ENCODE measurements around the gene GP5. TPM values are rescaled to one million over a fixed set of nuclear protein-coding genes. Genes with fewer than 3 reads are reported as not detected.

The GP5 gene
- total and polyA plus RNA-seq, 2 of the 13 experiments (the other 11 are each of a cell fraction or from before 2014, with no cell fraction given), result not detected

GRCh38 chr3:194364652-194365434 lies 34.2 kb downstream of the GP5 start:
- no peak overlapping the region for H3K27ac ChIP-seq (ENCODE audit: extremely low read length, insufficient read depth, low read length)
- WGBS (ENCODE audit: low lambda C conversion rate), result 36% methylated on average over 10 of the region's 20 CpGs
- DNase-seq (ENCODE audit: low spot score) (no peak), ATAC-seq (no peak; the same call in 2 of the 3 replicates), FAIRE-seq (no peak)
- no peaks in the 10 kb centered on the region for H3K9me3 ChIP-seq (ENCODE audit: low read length)
- H3K79me2 ChIP-seq (ENCODE audit: insufficient read depth, low read length), result no peaks in the 10 kb centered on the region
- ChIA-PET CTCF (ENCODE audit: low intra/inter-chr PET ratio, low total read pairs) (no interaction called here), POLR2A (interaction anchor here (1.3 kb wide), 1 partner anchor 307 kb away, joined by 3 read pairs; the partner anchor contains the start of gene LSG1)
- no peak overlapping the region for H3K4me3 ChIP-seq (replicated peaks in 1 of 3; ENCODE audit: insufficient read depth in 1 of 3, low read depth in 2 of 3, low read length in 3 of 3)
- no peaks in the 10 kb centered on the region for H3K36me3 ChIP-seq (replicated peaks in 1 of 2; ENCODE audit: control insufficient read depth in 1 of 2, insufficient read depth in 2 of 2, low read length in 2 of 2)
- peaks cover 13% of the 10 kb centered on the region for H3K4me1 ChIP-seq (ENCODE audit: insufficient read depth, low read length)
- in situ Hi-C loops (cut with HindIII; ENCODE audit: extremely low pct_ligation_motif_present, low pct_unique_long_range_greater_than_20kb) (no loop called here), intact Hi-C loops (cut with micrococcal nuclease; ENCODE audit: unreplicated experiment) (no loop called here)
- no peaks in the 10 kb centered on the region for H4K20me1 ChIP-seq (ENCODE audit: insufficient read depth, low read length)
- BruUV-seq (replicated peaks), result no TSS peak
- peaks cover 15 to 75% of the 10 kb centered on the region in 2 experiments; a peak in 4 of 5 replicates for H3K27me3 ChIP-seq (ENCODE audit: control insufficient read depth in 1 of 2, insufficient read depth in 2 of 2, low read length in 2 of 2)
- no peak overlapping the region for H3K4me2 ChIP-seq (ENCODE audit: low read depth, low read length)
- no peak overlapping the region for H3K9ac ChIP-seq (ENCODE audit: insufficient read depth, low read depth, low read length)
- no peak overlapping the region for H2AFZ ChIP-seq (ENCODE audit: low read length)
- TF ChIP-seq FIP1L1 (IDR thresholded peaks at IDR 0.05; ENCODE audit: borderline replicate concordance, insufficient read depth, low read depth, low read length) (no peak), DRAP1 (CRISPR knock-in tag; IDR thresholded peaks at IDR 0.05) (no peak)

- no TSS peak for BruUV-seq (replicated peaks)
- Histone ChIP-seq H3K4me1 (ENCODE audit: insufficient read depth, low read length) (peaks cover 8% of the 10 kb centered on the region), H3K79me2 (ENCODE audit: insufficient read depth, low read length) (no peaks in the 10 kb centered on the region), H3K27me3 (ENCODE audit: control insufficient read depth in 1 of 2, insufficient read depth in 2 of 2, low read length in 2 of 2) (peaks cover 13 to 75% of the 10 kb centered on the region in 2 experiments; a peak in 4 of 5 replicates), H3K27ac (ENCODE audit: extremely low read length, insufficient read depth, low read length) (no peak overlapping the region), H3K9me3 (ENCODE audit: low read length) (no peaks in the 10 kb centered on the region), H2AFZ (ENCODE audit: low read length) (no peak overlapping the region), H3K4me2 (ENCODE audit: low read depth, low read length) (no peak overlapping the region), H3K9ac (ENCODE audit: insufficient read depth, low read depth, low read length) (no peak overlapping the region), H3K36me3 (replicated peaks in 1 of 2; ENCODE audit: control insufficient read depth in 1 of 2, insufficient read depth in 2 of 2, low read length in 2 of 2) (no peaks in the 10 kb centered on the region), H4K20me1 (ENCODE audit: insufficient read depth, low read length) (no peaks in the 10 kb centered on the region), H3K4me3 (replicated peaks in 1 of 3; ENCODE audit: insufficient read depth in 1 of 3, low read depth in 2 of 3, low read length in 3 of 3) (no peak overlapping the region)
- ChIA-PET POLR2A (interaction anchor here (1.3 kb wide), 1 partner anchor 308 kb away, joined by 3 read pairs; the partner anchor contains the start of gene LSG1), CTCF (ENCODE audit: low intra/inter-chr PET ratio, low total read pairs) (no interaction called here)
- in situ Hi-C loops (cut with HindIII; ENCODE audit: extremely low pct_ligation_motif_present, low pct_unique_long_range_greater_than_20kb) (no loop called here), intact Hi-C loops (cut with micrococcal nuclease; ENCODE audit: unreplicated experiment) (no loop called here)
- FAIRE-seq, result no peak
- DNase-seq (ENCODE audit: low spot score), result no peak
- TF ChIP-seq BRCA1 (CRISPR knock-in tag; IDR thresholded peaks at IDR 0.05) (no peak), ASH2L (IDR thresholded peaks at IDR 0.05; ENCODE audit: insufficient read length, low read depth, low read length) (no peak), ZNF335 (CRISPR knock-in tag; IDR thresholded peaks at IDR 0.05) (no peak), ZKSCAN8 (CRISPR knock-in tag; IDR thresholded peaks at IDR 0.05; ENCODE audit: borderline replicate concordance) (no peak), ATF3 (CRISPR knock-in tag; IDR thresholded peaks at IDR 0.05) (no peak), ZUFSP (CRISPR knock-in tag; IDR thresholded peaks at IDR 0.05; ENCODE audit: borderline replicate concordance) (no peak), ZNF230 (CRISPR knock-in tag; IDR thresholded peaks at IDR 0.05) (no peak), SUZ12 (IDR thresholded peaks at IDR 0.05; ENCODE audit: low read depth, low read length) (no peak)
- ATAC-seq, result no peak
- 48% methylated on average over 3 of the region's 3 CpGs for WGBS (ENCODE audit: low lambda C conversion rate)
Observed at GRCh38 chr3:194364314-194364651, 34.8 kb downstream of the GP5 start.
